ENCODE data around the gene MXI1. TPM values are rescaled to one million over a fixed set of nuclear protein-coding genes. Genes with fewer than 3 reads are reported as not detected.

The MXI1 gene
- total RNA-seq, 1 experiment from 2014 or later: 19.5 TPM

GRCh38 chr10:110307805-110308204, 100.4 kb downstream of the MXI1 start:
- no peak overlapping the region for H3K27ac Mint-ChIP-seq (ENCODE audit: low read depth, unreplicated experiment)
- DNase-seq (ENCODE audit: unreplicated experiment): peak; percentile 51
- peaks cover 9% of the 10 kb centered on the region for H3K36me3 Mint-ChIP-seq (ENCODE audit: insufficient read depth, unreplicated experiment)
- H3K4me1 Mint-ChIP-seq (ENCODE audit: insufficient read depth, unreplicated experiment): peaks cover 10% of the 10 kb centered on the region
- no TSS peak for BruUV-seq (replicated peaks)
- no peak overlapping the region for H3K4me3 Mint-ChIP-seq (ENCODE audit: unreplicated experiment)
- ChIA-PET CTCF (interaction anchor here (0.5 to 7.0 kb wide), 18 partner anchors 13 to 1829 kb away, joined by 3 to 87 read pairs (median 4); no protein-coding TSS in a partner anchor), POLR2A (interaction anchor here (0.6 to 4.8 kb wide), 4 partner anchors 189 to 586 kb away, joined by 3 to 44 read pairs (median 17); partner anchors contain the start of gene DUSP5)
- TF ChIP-seq CTCF (IDR thresholded peaks at IDR 0.05; ENCODE audit: unreplicated experiment): no peak
- no peaks in the 10 kb centered on the region for H3K27me3 Mint-ChIP-seq (ENCODE audit: insufficient read depth, unreplicated experiment)
- intact Hi-C loops (cut with micrococcal nuclease): loop anchor here (5.0 kb wide), 1 partner anchor 564 kb away; the partner anchor contains the start of gene PDCD4
- no peaks in the 10 kb centered on the region for H3K9me3 Mint-ChIP-seq (ENCODE audit: unreplicated experiment)

- intact Hi-C loops (cut with micrococcal nuclease): loop anchor here (1.0 to 5.0 kb wide), 7 partner anchors 44 to 436 kb away; no protein-coding TSS in a partner anchor
- Mint-ChIP-seq H3K36me3 (ENCODE audit: insufficient read depth, unreplicated experiment) (no peaks in the 10 kb centered on the region), H3K9me3 (ENCODE audit: unreplicated experiment) (no peaks in the 10 kb centered on the region), H3K27ac (ENCODE audit: low read depth, unreplicated experiment) (no peak overlapping the region), H3K27me3 (ENCODE audit: insufficient read depth, unreplicated experiment) (no peaks in the 10 kb centered on the region), H3K4me3 (ENCODE audit: unreplicated experiment) (no peak overlapping the region), H3K4me1 (ENCODE audit: insufficient read depth, unreplicated experiment) (no peaks in the 10 kb centered on the region)
- POLR2A ChIA-PET: interaction anchor here (0.7 to 1.2 kb wide), 5 partner anchors 44 to 492 kb away, joined by 3 to 4 read pairs (median 3); no protein-coding TSS in a partner anchor
- no TSS peak for BruUV-seq (replicated peaks)
- no peak for DNase-seq (ENCODE audit: unreplicated experiment)
- CTCF ChIA-PET: interaction anchor here (0.6 to 7.0 kb wide), 25 partner anchors 9 to 298 kb away, joined by 3 to 87 read pairs (median 4); no protein-coding TSS in a partner anchor
- TF ChIP-seq CTCF (IDR thresholded peaks at IDR 0.05; ENCODE audit: unreplicated experiment): no peak
These were observed 103.3 kb downstream of the MXI1 start for GRCh38 chr10:110310741-110311140.

GRCh38 chr10:110311357-110311949, 104.0 kb downstream of the MXI1 start:
- peak; percentile 69 for TF ChIP-seq CTCF (IDR thresholded peaks at IDR 0.05; ENCODE audit: unreplicated experiment)
- no TSS peak for BruUV-seq (replicated peaks)
- Mint-ChIP-seq H3K27me3 (ENCODE audit: insufficient read depth, unreplicated experiment) (no peaks in the 10 kb centered on the region), H3K4me1 (ENCODE audit: insufficient read depth, unreplicated experiment) (no peaks in the 10 kb centered on the region), H3K27ac (ENCODE audit: low read depth, unreplicated experiment) (no peak overlapping the region), H3K36me3 (ENCODE audit: insufficient read depth, unreplicated experiment) (no peaks in the 10 kb centered on the region), H3K4me3 (ENCODE audit: unreplicated experiment) (no peak overlapping the region), H3K9me3 (ENCODE audit: unreplicated experiment) (no peaks in the 10 kb centered on the region)
- ChIA-PET CTCF (interaction anchor here (0.5 to 3.7 kb wide), 12 partner anchors 23 to 288 kb away, joined by 3 to 29 read pairs (median 5); no protein-coding TSS in a partner anchor), POLR2A (interaction anchor here (1.4 to 1.6 kb wide), 2 partner anchors 185 to 188 kb away, joined by 3 to 11 read pairs; no protein-coding TSS in a partner anchor)
- DNase-seq (ENCODE audit: unreplicated experiment): peak; percentile 77
- intact Hi-C loops (cut with micrococcal nuclease): loop anchor here (1.0 to 5.0 kb wide), 7 partner anchors 43 to 435 kb away; no protein-coding TSS in a partner anchor

GRCh38 chr10:110312206-110312605, 104.8 kb downstream of the MXI1 start:
- TF ChIP-seq CTCF (IDR thresholded peaks at IDR 0.05; ENCODE audit: unreplicated experiment): no peak
- Mint-ChIP-seq H3K27ac (ENCODE audit: low read depth, unreplicated experiment) (no peak overlapping the region), H3K4me3 (ENCODE audit: unreplicated experiment) (no peak overlapping the region), H3K36me3 (ENCODE audit: insufficient read depth, unreplicated experiment) (no peaks in the 10 kb centered on the region), H3K27me3 (ENCODE audit: insufficient read depth, unreplicated experiment) (no peaks in the 10 kb centered on the region), H3K9me3 (ENCODE audit: unreplicated experiment) (no peaks in the 10 kb centered on the region), H3K4me1 (ENCODE audit: insufficient read depth, unreplicated experiment) (no peaks in the 10 kb centered on the region)
- DNase-seq (ENCODE audit: unreplicated experiment): no peak
- no TSS peak for BruUV-seq (replicated peaks)
- ChIA-PET POLR2A (interaction anchor here (0.5 to 1.6 kb wide), 6 partner anchors 11 to 187 kb away, joined by 3 to 11 read pairs (median 3); no protein-coding TSS in a partner anchor), CTCF (interaction anchor here (0.5 to 3.7 kb wide), 11 partner anchors 9 to 287 kb away, joined by 3 to 24 read pairs (median 4); no protein-coding TSS in a partner anchor)
- intact Hi-C loops (cut with micrococcal nuclease): loop anchor here (5.0 kb wide), 1 partner anchor 100 kb away; no protein-coding TSS in a partner anchor

Data from MCF 10A (cell line).